ENCODE data around the gene ST8SIA5.

The ST8SIA5 gene

DNA sequence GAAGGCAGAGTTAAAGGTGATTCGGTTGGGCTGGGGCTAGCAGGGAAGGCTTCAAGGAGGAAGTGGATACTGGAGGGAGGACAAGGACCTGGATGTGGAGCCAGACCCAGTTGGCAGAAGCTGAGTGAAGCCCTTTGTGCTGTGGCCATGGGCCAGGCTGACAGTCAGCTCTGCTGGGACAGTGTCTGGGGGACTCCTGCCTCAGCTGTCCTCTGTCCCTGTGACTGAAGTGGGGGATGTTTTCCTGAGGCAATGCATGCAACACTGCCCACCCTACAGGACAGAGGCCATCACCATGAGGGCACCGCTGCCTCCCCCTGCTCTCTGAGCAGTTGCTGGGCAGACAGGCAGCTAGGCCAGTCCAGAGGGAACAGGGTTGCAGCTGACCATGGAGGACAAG, 40.0 kb downstream of the ST8SIA5 start:
- H3K27ac ChIP-seq, result no peak overlapping the region
- DNase-seq (ENCODE audit: low read depth, low spot score), result no peak

DNA sequence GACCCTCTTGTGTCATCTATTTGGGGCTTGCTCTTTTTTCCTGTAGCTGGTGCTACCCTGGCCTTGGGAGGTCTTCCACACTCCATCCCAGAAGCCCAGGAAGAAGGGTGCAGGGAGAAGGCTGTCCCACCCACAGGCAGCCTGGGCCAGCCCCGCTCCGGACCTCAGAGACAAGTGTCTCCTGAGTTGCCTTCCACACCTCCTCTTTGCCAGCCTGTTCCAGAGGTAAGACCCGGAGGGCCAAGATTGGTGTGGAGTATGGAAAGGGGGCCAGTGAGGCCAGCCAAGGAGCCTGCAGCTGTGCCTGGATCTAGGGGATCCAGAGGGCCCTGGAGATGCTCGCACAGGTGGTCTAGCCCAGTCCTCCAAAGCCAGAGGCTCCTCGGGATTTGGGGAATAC, 40.5 kb downstream of the ST8SIA5 start:
- DNase-seq (ENCODE audit: low read depth, low spot score), result no peak
- no peak overlapping the region for H3K27ac ChIP-seq

DNA sequence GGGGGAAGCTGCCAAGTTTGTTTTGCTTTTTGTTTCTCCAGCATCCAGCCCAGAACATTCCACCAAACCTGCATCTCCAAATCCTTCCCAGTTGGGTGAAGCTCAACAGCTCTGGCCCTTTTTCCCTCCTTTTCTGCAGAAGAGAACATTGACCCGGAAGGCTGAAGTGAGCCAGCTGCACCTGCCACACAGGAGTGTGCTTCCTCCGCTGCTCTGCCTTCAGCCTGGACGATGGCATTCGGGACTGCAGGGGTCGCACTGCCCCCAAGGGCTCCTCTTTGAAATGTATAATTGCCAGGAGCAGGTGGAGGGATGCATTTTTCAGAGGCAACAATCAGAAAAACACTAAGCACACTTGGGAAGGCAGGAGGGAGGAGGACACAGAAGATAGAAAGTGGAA, 41.8 kb downstream of the ST8SIA5 start:
- no peak for DNase-seq (ENCODE audit: low read depth, low spot score)
- no peak overlapping the region for H3K27ac ChIP-seq

DNA sequence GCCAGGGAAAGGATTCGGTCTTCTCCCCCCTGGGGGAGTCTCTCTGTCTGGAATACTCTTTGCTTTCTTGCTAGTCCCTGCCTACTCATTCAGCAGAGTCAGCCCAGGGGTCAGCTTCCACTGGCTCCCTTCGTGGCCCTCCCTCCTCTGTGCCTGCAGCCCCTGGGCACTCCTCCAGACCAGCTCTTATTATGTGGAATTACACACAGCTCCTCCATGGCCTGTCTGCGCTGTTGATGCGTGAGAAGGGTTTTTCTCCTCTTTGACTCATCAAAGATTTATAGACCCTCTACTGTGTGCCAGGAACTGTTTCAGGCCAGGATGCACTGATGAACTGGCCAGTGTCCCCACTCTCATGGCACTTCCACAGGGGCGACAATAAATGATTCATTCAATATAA, 44.4 kb downstream of the ST8SIA5 start:
- H3K27ac ChIP-seq, result no peak overlapping the region

DNA sequence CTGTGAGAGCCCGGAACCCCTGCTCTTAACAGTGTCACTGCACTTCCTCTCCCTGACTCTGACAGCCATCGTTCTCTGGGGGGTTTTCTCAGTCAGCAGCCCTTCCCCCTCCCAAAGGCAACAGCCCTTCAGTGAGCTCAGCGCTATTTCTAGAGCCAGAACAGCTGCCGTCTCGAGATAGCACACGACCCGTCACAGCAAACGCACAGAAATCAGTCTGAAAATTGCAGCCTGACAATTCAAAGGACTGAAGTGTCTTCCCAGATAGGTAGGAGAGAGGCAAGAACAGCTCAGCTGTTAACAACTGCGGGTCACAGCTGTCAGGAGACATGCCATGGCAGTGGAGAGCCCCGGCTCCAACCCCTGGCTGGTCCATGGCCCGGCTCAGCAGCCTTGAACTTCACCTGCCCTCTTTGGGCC, 45.4 kb downstream of the ST8SIA5 start:
- DNase-seq (ENCODE audit: low read depth, low spot score), result no peak
- no peak overlapping the region for H3K27ac ChIP-seq

More for the DNA sequence above, 44.4 kb downstream of the ST8SIA5 start:
- DNase-seq (ENCODE audit: low read depth, low spot score), result no peak

DNA sequence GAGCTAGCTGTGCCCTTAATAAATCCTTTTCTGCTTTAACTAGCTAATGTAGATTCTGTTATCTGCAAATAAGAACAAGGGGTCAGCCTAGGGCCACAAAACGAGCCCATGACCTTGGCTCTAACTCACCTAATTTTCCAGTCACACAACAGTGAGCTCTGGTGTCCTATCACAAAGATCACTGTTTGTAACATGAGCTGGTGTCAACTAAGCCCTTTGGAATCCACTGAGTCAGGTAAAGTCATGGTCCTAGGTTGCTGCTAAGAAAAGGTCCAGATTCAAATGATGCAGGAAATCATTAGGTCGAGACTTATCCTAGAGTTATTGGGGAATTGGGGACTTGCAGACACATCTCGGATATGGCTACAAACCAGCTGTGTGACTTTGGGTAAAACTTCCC, 49.9 kb downstream of the ST8SIA5 start:
- no peak overlapping the region for H3K27ac ChIP-seq
- peak; percentile 10 for DNase-seq (ENCODE audit: low read depth, low spot score)

DNA sequence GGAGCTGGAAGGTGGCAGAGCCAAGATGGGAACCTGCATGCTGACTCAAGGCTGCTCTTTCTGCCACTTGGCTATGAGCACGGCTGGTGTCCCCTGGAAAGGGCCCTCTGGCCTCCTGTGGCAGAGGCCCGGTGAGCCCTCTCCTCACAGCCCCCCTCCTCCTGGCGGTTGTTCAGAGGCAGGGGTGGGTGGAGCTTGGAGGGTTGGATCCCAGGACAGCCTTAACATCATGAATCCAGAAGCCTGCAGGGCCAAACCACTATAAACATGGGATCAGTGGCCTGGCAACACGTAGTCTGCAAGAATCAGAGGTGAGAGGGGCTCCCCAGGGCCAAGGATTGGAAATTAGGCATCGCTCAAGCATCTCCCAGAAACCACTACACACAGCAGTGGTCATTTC, 51.3 kb downstream of the ST8SIA5 start:
- no peak overlapping the region for H3K27ac ChIP-seq
- no peak for DNase-seq (ENCODE audit: low read depth, low spot score)

DNA sequence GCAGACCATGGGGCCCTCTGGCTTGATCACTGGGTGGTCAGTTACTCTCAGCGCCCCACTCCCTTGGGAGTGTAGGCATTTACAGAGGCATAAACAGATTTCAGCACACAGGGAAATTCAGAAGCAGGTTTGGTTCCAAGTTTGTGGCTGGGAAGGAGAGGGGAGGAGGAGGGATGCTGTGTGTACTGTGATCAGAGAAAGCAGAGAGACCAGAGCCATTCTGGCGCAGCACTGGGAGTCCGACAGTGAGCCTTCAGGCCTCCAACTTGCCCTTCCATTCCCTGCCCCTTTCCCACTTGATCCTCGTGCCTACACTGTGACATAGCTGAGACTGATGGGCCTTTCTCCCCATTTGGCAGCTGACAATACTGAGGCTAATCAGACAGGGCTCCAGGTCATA, 52.0 kb downstream of the ST8SIA5 start:
- no peak for DNase-seq (ENCODE audit: low read depth, low spot score)
- no peak overlapping the region for H3K27ac ChIP-seq

DNA sequence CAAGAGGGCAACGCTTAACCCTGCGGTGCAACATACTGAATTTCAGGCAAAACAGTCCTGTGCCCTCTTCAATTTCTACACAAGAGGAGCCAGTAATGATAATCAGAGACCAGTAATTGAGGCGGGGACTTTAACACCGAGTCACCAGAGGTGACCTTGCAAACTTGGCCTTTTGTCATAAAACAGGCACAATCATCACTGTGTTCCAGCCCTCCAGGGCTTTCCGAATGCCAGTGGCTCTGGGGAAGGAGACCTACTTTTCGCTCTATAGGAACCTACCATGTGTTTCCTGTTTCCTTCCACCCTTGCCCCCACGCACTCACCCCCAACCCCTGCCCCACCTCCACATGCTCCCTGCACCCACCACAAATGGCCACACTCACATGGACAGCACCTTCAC, 52.7 kb downstream of the ST8SIA5 start:
- no peak overlapping the region for H3K27ac ChIP-seq
- no peak for DNase-seq (ENCODE audit: low read depth, low spot score)

DNA sequence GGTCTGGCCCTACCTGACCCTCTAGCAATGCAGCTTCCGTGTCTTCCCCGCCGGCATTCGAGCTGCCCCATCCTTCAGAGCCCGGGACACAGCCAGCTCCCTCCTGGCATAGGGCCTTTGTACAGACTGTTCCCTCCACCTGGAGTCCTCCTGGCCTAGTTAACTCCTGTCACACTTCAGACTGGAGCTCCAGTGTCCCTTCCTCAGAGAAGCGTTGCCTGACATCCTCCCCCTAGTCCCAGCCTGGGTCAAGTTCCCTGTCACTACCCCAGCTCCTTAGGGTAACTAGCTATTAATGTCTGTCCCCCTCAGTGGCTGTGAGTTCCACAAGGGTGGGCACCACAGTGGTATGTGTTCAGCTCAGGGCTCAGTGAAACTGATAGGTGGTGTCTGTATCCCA, 54.4 kb downstream of the ST8SIA5 start:
- H3K27ac ChIP-seq, result no peak overlapping the region

DNA sequence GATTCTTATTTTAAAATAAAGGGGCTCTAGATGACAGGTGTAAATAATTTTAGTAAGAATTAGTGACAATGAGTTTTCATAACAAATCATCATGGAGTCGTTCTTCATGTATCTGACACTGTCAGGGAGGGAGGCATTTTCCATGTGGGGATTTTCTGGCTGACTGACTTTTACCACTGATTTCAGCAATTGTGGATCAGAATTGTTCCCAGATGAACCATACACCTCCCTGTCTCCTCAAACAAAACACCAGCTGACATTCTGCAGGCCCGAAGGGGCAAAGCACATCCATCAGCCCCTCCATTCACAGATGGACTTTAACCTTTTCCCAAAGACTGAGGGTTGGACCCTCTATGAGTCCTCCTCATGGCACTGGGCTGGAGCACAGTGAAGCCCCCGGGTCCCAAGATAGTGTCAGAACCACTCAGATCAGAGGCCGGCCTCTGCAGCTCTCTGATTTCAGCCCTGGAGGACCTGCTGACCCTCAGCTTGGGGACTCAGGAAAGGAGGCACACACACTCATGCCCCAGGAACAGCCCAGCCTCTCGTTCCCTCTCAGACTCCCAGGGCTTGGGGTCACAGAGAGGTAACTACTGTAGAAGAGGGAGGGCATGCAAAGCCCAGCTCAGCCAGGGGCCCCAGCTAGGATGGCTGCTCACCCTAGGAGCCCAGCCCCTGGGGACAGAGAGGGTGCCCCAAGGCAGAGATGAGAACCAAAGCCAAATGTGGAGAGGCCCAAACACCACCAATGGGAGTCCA, 56.6 kb downstream of the ST8SIA5 start:
- no peak overlapping the region for H3K27ac ChIP-seq
- DNase-seq (ENCODE audit: low read depth, low spot score), result no peak

More for the DNA sequence above, 54.4 kb downstream of the ST8SIA5 start:
- DNase-seq (ENCODE audit: low read depth, low spot score), result no peak

DNA sequence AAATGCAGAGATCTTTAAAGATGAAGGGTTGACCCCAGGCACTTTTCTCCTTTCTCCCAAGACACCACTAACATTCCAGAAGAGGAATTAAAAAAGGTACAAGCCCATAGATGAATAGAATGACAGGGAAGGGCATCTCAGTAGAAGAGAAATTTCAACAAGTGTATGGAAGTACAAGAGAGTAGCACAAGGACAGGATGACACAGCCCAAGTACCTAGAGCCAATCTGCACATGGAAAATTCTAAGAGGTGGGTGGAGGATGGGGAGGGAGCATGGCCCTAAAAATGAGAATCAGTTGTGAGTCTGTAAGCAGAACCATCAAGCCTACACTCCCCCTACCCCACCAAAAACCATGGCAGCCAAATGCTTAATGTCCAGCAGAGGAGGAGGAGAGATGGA, 60.2 kb downstream of the ST8SIA5 start:
- H3K27ac ChIP-seq, result no peak overlapping the region
- no peak for DNase-seq (ENCODE audit: low read depth, low spot score)

DNA sequence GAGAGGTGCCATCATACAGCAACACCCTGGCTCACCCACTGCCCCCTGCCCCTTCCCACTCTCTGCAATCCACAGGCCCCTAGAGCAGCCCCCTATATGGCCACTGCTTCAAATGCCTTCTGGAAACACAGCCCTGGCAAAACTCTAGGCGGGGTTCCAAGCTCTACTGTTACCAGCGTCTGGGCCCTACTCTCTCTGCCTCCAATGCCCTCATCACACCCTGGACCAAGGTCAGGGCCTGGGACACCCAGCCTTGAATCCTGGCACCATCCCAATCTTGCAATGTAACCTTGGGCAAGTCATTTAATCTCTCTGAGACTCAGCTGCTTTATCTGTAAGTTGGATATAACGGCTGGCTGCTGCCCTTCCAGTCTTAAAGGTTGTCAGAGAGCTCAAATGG, 60.6 kb downstream of the ST8SIA5 start:
- DNase-seq (ENCODE audit: low read depth, low spot score), result no peak
- H3K27ac ChIP-seq, result no peak overlapping the region

DNA sequence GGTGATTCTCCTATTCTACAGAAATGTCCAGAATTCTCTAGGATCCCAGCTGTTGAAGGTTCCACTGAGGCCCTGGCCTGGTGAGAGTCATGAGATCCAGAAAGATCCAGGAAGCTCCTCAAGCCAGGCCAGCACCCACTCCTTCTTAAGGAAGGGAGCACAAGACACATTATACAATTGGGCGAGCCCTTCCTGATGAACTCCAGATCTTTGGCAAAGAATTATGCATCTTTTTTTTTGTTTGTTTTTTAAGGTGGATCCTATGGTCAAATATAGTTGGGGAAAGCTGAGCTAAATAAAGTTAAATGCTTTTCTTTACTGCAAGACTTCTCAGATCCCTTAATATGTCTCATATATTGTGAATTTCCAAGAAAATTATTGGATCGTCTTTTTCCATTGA, 62.9 kb downstream of the ST8SIA5 start:
- no peak overlapping the region for H3K27ac ChIP-seq

DNA sequence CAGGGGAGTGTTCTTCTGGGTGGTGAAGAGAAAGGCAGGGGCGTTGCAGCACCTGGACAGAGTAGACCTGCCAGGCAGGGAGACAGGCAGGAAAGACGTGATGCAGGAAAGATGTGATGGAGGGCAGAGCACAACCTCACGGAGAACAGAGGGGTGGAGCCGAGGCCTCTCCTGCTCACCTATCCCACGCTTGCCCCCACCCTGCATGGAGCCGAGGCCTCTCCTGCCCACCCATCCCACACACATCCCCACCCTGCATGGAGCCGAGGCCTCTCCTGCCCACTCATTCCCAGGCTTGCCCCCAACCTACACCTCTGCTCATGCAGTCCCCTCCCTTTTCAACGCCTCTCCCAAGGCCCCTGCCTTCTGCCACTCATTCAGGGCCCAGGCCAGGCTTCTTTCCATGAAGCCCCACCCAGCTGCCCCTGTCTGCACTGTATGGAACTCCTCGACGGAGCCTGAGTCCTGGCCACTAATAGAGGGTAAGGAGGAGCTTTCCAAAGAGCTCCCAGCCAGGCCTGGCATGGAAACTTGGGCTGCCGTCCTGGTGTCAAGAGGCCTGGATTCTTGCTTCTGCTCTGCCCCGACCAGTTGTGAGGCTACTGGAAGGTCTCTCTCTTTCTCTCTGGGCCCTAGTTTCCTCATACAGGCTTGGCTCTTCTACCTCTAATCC, 67.9 kb downstream of the ST8SIA5 start:
- H3K27ac ChIP-seq, result no peak overlapping the region

More for the DNA sequence above, 62.9 kb downstream of the ST8SIA5 start:
- no peak for DNase-seq (ENCODE audit: low read depth, low spot score)

DNA sequence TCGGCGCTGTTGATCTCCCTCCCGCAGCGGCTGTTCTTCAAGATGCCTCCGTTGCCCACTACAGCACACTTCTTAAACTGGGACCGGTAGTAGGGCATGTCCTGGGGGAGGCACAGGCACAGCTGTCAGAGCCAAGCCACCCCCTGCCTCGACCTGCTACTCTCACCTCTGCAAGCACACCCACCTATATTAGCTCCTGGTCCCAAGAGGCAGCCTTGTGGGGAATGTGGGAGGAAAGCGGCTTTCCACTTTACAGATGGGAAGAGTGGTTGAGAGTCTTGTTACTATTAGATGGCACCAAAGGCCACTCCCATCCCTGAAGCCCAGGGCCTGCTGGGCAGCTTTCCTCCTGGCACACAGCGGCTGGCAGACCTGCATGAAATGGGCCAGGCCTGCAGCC, 70.7 kb downstream of the ST8SIA5 start:
- no peak overlapping the region for H3K27ac ChIP-seq
- no peak for DNase-seq (ENCODE audit: low read depth, low spot score)

More for the DNA sequence above, 67.9 kb downstream of the ST8SIA5 start:
- DNase-seq (ENCODE audit: low read depth, low spot score), result no peak

DNA sequence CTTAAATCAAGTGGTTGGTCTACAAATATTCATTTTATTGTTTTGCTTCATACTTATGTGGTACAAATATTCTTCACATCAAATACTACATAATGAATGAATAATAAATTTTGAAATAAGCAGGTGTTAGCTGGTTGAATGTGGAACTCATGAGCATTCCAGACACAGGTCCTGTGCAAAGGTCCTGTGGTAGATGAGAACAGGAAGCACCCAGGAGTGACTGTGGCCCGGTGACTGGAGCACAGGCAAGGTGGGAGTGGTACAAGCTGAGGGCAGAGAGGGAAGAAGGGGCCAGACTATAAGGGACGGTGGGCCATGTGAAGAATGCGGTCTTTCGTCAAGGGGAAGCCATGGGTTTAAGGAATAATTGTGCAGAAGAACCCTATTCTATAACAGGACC, 73.6 kb downstream of the ST8SIA5 start:
- no peak for DNase-seq (ENCODE audit: low read depth, low spot score)
- H3K27ac ChIP-seq, result no peak overlapping the region

DNA sequence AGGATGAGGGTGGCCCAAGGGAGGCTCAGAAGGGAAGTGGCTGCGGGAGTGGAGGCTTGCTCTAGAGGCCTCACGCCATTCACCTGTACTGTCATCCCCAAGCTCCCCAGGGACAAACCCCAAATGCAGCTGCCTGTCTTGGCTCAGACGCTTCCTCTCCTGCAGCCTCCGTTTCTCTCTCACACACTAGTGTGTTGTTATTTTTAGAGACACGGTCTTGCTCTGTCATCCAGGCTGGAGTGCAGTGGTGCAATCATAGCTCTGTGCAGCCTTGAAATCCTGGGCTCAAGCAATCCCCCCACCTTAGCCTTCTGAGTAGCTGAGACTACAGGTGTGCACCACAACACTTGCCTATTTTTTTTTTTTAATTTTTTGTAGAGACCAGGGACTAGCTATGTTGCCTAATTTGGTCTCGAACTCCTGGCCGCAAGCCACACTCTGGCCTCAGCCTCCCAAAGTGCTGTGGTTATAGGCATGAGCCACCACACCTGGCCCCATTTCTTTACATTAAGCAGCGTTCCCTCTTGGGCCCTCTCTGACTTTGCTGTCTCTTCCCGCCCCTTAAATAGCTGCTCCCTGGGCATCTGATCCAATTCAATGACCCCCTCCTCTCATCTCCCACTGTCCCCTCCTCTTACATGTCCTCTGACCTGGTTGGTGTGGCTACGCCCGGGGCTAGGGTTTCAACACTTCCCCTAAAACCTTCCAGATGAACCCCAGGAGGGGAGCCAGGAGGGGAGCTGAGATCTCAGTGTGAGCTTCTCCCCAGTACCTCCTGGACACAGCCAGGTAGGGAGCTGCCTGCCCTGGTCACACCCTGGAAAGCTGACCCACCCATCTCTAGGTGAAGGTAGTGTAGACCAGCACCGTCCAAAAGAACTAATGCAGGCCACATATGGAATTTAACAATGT, 75.8 kb downstream of the ST8SIA5 start:
- H3K27ac ChIP-seq, result no peak overlapping the region
- DNase-seq (ENCODE audit: low read depth, low spot score), result no peak

DNA sequence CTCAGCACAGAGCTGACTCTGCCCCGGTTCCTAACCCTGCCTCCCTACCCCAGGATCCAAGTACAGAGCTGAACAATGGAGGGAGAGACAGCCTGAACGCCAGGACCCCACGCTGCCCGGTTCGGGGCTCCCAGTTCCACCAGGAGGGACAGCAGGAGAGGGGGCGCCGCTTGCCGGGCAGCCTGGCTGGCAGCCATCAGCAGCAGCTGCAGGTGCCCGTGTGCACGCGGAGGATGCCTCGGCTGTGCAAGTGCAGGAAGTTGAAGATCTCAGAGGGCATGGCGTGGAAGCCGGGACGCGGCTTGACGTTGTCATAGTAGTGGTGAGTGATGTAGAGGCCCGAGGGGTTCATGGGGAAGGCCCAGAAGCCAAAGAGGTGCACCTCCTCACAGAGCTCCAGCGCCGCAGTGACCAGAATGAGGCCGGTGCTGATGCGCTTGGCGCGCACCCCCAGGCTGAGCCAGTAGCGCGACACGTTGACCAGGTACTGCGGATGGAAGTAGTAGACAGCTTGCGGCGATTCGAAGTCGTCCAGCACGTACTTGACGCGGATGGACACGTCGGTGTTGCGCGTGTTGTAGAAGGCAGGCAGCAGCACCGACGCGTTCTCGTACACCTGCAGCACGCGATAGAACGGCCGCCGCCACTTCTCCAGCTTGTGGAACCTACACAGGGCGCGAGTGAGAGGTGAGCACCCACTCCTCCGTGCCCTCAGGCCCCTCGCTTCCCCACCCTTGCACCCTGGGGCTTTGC, 76.8 kb downstream of the ST8SIA5 start:
- no peak overlapping the region for H3K27ac ChIP-seq
- no peak for DNase-seq (ENCODE audit: low read depth, low spot score)

DNA sequence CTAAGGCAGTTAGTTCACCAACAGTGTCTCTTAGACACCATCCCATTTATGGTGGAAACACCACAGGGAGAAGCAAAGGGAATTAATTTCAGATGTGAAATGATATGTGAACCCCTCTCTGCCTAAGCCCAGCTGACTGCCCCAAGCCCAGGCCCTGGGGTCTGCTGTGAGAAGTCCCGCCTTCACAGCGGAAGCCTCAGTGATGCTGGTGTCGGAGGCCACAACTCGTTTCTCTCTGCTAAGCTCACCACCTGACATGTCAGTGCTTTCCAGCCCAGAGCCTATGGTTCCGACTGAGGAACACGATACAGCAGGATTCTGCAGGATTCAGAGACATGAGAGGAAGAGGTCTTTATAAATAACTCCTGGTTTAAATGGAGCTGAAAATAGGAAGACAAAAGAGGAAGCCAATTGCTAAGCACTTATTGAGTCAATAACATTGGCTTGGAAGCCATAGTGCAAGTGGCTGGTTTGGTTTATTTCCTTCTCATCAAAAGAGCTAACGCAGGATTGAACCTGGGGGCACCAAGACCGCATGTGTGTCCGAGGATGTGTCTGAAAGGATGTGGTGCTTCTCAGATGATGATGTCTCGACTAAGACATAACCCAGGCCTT, 78.0 kb downstream of the ST8SIA5 start:
- DNase-seq (ENCODE audit: low read depth, low spot score), result no peak

More for the DNA sequence above, 78.0 kb downstream of the ST8SIA5 start:
- no peak overlapping the region for H3K27ac ChIP-seq

Measured in epithelial cell of prostate (primary cell).